ENCODE data around the gene SCML1.

The SCML1 gene

GRCh38 chrX:17801431-17801830, 64.1 kb downstream of the SCML1 start:
- DNase-seq, result no peak

- no peak for DNase-seq
Observed at GRCh38 chrX:17802756-17803155, 65.5 kb downstream of the SCML1 start.

DNA sequence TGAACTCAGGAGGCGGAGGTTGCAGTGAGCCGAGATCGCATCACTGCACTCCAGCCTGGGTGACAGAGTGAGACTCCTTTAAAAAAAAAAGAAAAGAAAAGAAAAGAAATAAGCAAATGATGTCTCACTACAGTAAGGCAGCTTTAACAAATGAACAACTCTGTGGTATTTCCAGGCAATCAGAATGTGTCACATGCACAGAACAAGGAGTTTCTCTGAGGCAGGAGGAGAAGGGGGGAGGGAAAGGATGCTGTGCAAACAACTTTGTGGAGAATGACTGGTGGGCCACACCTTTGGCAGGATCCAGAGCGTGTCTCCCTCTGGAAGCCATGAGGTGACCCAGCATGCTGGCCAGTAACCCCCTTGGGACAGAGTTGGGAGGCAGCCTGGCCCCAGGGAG, 66.2 kb downstream of the SCML1 start:
- no peak for DNase-seq

Data from activated CD4-positive, CD25-positive, alpha-beta regulatory T cell treated with anti-CD3 and anti-CD28 coated beads, Interleukin-2, amount 50 U/mL, for 72 hours (primary cell).